HCT116 (cell line): Measurements from ENCODE around the gene SLC29A1.

Experiments used
- CTCF ChIP-seq, 3 experiments: fragments of 200-600 bp in 1 of 3; sonication (generic) in 1 of 3; IDR thresholded peaks in 2 of 3; conservative IDR thresholded peaks in 1 of 3; 2 replicates each; pipeline ENCODE4 v1.5.1; 2012 to 2017; ENCODE audit warnings: low read depth in 2 of 3, low read length in 2 of 3, antibody characterized with exemption in 1 of 3, borderline replicate concordance in 1 of 3, control low read depth in 1 of 3, mild to moderate bottlenecking in 1 of 3, mixed read lengths in 1 of 3, mixed run types in 1 of 3, moderate library complexity in 1 of 3; ENCODE audit not compliant: insufficient read depth in 1 of 3
- SP1 ChIP-seq: IDR thresholded peaks from 2 replicates; pipeline ENCODE4 v1.6.1; 2012; ENCODE audit warnings: low read depth

- TF ChIP-seq SP1 (no peak), CTCF (IDR thresholded peaks at IDR 0.05 in 2 of 3, conservative IDR thresholded peaks at IDR 0.05 in 1 of 3; ENCODE audit: borderline replicate concordance in 1 of 3, insufficient read depth in 1 of 3, low read depth in 2 of 3, low read length in 2 of 3) (peak; percentile 19 to 60 (median 44); a peak in 4 of 6 replicates)
Observed at GRCh38 chr6:44257025-44257752, 33.8 kb downstream of the SLC29A1 start, which contains the start of gene SLC35B2.
